Trophoblast cell (in vitro differentiated cells and primary cell): ENCODE data around the gene MYL11.

ENCODE experiments used
- DNase-seq, 2 donors: peaks; one replicate each; pipeline ENCODE4 v3.0.0-alpha.2; 2016
- H2AFZ ChIP-seq: 2 replicates; pipeline ENCODE4 v1.6.1; 2013; ENCODE audit warnings: low read length, moderate library complexity, mild to moderate bottlenecking; ENCODE audit not compliant: insufficient read depth, poor library complexity
- H2AK5ac ChIP-seq: 2 replicates; pipeline ENCODE4 v1.6.1; 2013; ENCODE audit warnings: mild to moderate bottlenecking, low read length
- H2BK120ac ChIP-seq: 2 replicates; pipeline ENCODE4 v1.6.1; 2013; ENCODE audit warnings: low read length, mild to moderate bottlenecking, moderate library complexity; ENCODE audit not compliant: insufficient read depth, poor library complexity
- H2BK12ac ChIP-seq: 2 replicates; pipeline ENCODE4 v1.6.1; 2013; ENCODE audit warnings: mild to moderate bottlenecking, low read length, moderate library complexity
- H2BK5ac ChIP-seq: 2 replicates; pipeline ENCODE4 v1.6.1; 2013; ENCODE audit warnings: low read length, low read depth, moderate library complexity, mild to moderate bottlenecking; ENCODE audit not compliant: poor library complexity
- H3K14ac ChIP-seq: 2 replicates; pipeline ENCODE4 v1.6.1; 2013; ENCODE audit warnings: mild to moderate bottlenecking, low read length
- H3K18ac ChIP-seq: 2 replicates; pipeline ENCODE4 v1.6.1; 2013; ENCODE audit warnings: mild to moderate bottlenecking, low read length
- H3K23ac ChIP-seq: 2 replicates; pipeline ENCODE4 v1.6.1; 2013; ENCODE audit warnings: low read length
- H3K27ac ChIP-seq: 2 replicates; pipeline ENCODE4 v1.5.1; 2013; ENCODE audit warnings: low read depth, mild to moderate bottlenecking, inconsistent platforms, low read length, moderate library complexity
- H3K27me3 ChIP-seq: 2 replicates; pipeline ENCODE4 v1.6.1; 2013; ENCODE audit warnings: inconsistent platforms, mild to moderate bottlenecking, low read length, moderate library complexity; ENCODE audit not compliant: insufficient read depth
- H3K36me3 ChIP-seq, 2 experiments: 1 replicate in 1 of 2; 2 replicates in 1 of 2; pipeline ENCODE4 v1.6.1; 2013; ENCODE audit warnings: low read length in 2 of 2, mild to moderate bottlenecking in 2 of 2, moderate library complexity in 1 of 2; ENCODE audit not compliant: insufficient read depth in 2 of 2, control insufficient read depth in 1 of 2
- H3K4ac ChIP-seq: 2 replicates; pipeline ENCODE4 v1.6.1; 2013; ENCODE audit warnings: low read depth, mild to moderate bottlenecking, low read length, moderate library complexity
- H3K4me1 ChIP-seq, 2 experiments: 1 replicate in 1 of 2; 2 replicates in 1 of 2; pipeline ENCODE4 v1.6.1; 2013; ENCODE audit warnings: low read length in 2 of 2, mild to moderate bottlenecking in 2 of 2, moderate library complexity in 1 of 2; ENCODE audit not compliant: insufficient read depth in 2 of 2, control insufficient read depth in 1 of 2
- H3K4me2 ChIP-seq: 2 replicates; pipeline ENCODE4 v1.6.1; 2013; ENCODE audit warnings: inconsistent platforms, mild to moderate bottlenecking, low read length, moderate library complexity
- H3K4me3 ChIP-seq: 2 replicates; pipeline ENCODE4 v1.5.1; 2013; ENCODE audit warnings: mild to moderate bottlenecking, low read depth, low read length, inconsistent platforms
- H3K79me1 ChIP-seq: one replicate; pipeline ENCODE4 v1.6.1; 2013; ENCODE audit warnings: low read length
- H3K79me2 ChIP-seq: 2 replicates; pipeline ENCODE4 v1.6.1; 2013; ENCODE audit warnings: low read length, mild to moderate bottlenecking; ENCODE audit not compliant: control insufficient read depth, insufficient read depth, poor library complexity
- H3K9ac ChIP-seq: 2 replicates; pipeline ENCODE4 v1.6.1; 2013; ENCODE audit warnings: mild to moderate bottlenecking, low read length
- H3K9me3 ChIP-seq: 2 replicates; pipeline ENCODE4 v1.6.1; 2013; ENCODE audit warnings: low read depth, mild to moderate bottlenecking, control low read depth, inconsistent platforms, low read length; ENCODE audit not compliant: insufficient read depth
- H4K12ac ChIP-seq: 2 replicates; pipeline ENCODE4 v1.6.1; 2013; ENCODE audit warnings: low read depth, mild to moderate bottlenecking, low read length, moderate library complexity
- H4K8ac ChIP-seq: 2 replicates; pipeline ENCODE4 v1.6.1; 2013; ENCODE audit warnings: low read depth, mild to moderate bottlenecking, low read length, moderate library complexity
- H4K91ac ChIP-seq: one replicate; pipeline ENCODE4 v1.6.1; 2013; ENCODE audit warnings: low read depth, mild to moderate bottlenecking, low read length, moderate library complexity
- WGBS: extraction: QIAGEN DNeasy Blood & Tissue Kit; methylation state at CpG from one replicate; pipeline ENCODE4 v1.1.7; 2013; ENCODE audit warnings: missing lambda C conversion rate; ENCODE audit not compliant: insufficient read length, insufficient coverage; ENCODE audit errors: extremely low coverage; 5-methylcytosine and 5-hydroxymethylcytosine counted together

MYL11 gene

DNA sequence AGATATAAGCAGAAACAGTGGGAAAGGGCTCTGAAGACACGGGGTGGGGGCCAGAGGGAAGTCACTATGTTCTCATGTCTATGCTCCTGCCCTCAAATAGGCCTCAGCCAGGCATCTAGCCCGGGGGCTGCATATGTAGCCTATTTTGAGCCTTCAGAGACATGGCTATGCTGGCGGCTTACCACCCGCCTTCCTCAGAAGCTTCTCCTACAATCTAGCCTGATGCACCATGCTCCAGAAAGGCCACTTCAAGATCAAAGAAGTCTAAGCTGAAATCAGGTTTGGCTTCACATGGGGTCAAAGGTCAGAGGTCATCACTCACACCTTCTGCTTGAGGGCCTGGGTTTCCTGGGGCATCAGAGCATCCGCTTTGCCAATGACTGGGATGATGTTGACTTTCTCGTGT, 6.2 kb downstream of the MYL11 start:
- no peaks in the 10 kb centered on the region for H3K27me3 ChIP-seq
- no peak overlapping the region for H4K8ac ChIP-seq
- H3K4me2 ChIP-seq = no peak overlapping the region
- no peak overlapping the region for H2BK120ac ChIP-seq
- H4K91ac ChIP-seq = no peak overlapping the region
- no peak overlapping the region for H3K4ac ChIP-seq
- H3K4me3 ChIP-seq = no peak overlapping the region
- no peaks in the 10 kb centered on the region for H3K9me3 ChIP-seq
- no peak for DNase-seq
- H3K14ac ChIP-seq = no peak overlapping the region
- no peak overlapping the region for H2BK12ac ChIP-seq
- H2BK5ac ChIP-seq = no peak overlapping the region
- H3K36me3 ChIP-seq = peaks cover 0 to 3% of the 10 kb centered on the region in 2 experiments
- H3K9ac ChIP-seq = no peak overlapping the region
- peaks cover 18% of the 10 kb centered on the region for H3K79me1 ChIP-seq
- H3K27ac ChIP-seq = no peak overlapping the region
- H3K23ac ChIP-seq = no peak overlapping the region
- no CpG with 5 or more reads among the region's 6 CpGs for WGBS
- H3K18ac ChIP-seq = no peak overlapping the region
- H3K79me2 ChIP-seq = peaks cover 12% of the 10 kb centered on the region
- peaks cover 24 to 27% of the 10 kb centered on the region in 2 experiments for H3K4me1 ChIP-seq
- no peak overlapping the region for H4K12ac ChIP-seq
- no peak overlapping the region for H2AFZ ChIP-seq
- H2AK5ac ChIP-seq = no peak overlapping the region

- Histone ChIP-seq H3K18ac (no peak overlapping the region), H2BK5ac (no peak overlapping the region), H4K91ac (no peak overlapping the region), H3K4ac (no peak overlapping the region), H3K9ac (peak overlapping the region; percentile 21), H3K23ac (no peak overlapping the region), H3K79me1 (peaks cover 18% of the 10 kb centered on the region), H3K36me3 (peaks cover 0 to 3% of the 10 kb centered on the region in 2 experiments), H4K12ac (no peak overlapping the region), H3K4me2 (no peak overlapping the region), H2AK5ac (no peak overlapping the region), H3K4me1 (peaks cover 24 to 25% of the 10 kb centered on the region in 2 experiments), H3K27me3 (no peaks in the 10 kb centered on the region), H3K9me3 (no peaks in the 10 kb centered on the region), H3K79me2 (peaks cover 12% of the 10 kb centered on the region), H2BK12ac (no peak overlapping the region), H3K14ac (no peak overlapping the region), H3K4me3 (peak overlapping the region; percentile 13), H4K8ac (peak overlapping the region; percentile 22), H2AFZ (no peak overlapping the region), H3K27ac (no peak overlapping the region), H2BK120ac (no peak overlapping the region)
- no CpG with 5 or more reads among the region's 13 CpGs for WGBS
- DNase-seq = no peak
Measured at GRCh38 chr16:30381291-30382041, 6.9 kb downstream of the MYL11 start.

DNA sequence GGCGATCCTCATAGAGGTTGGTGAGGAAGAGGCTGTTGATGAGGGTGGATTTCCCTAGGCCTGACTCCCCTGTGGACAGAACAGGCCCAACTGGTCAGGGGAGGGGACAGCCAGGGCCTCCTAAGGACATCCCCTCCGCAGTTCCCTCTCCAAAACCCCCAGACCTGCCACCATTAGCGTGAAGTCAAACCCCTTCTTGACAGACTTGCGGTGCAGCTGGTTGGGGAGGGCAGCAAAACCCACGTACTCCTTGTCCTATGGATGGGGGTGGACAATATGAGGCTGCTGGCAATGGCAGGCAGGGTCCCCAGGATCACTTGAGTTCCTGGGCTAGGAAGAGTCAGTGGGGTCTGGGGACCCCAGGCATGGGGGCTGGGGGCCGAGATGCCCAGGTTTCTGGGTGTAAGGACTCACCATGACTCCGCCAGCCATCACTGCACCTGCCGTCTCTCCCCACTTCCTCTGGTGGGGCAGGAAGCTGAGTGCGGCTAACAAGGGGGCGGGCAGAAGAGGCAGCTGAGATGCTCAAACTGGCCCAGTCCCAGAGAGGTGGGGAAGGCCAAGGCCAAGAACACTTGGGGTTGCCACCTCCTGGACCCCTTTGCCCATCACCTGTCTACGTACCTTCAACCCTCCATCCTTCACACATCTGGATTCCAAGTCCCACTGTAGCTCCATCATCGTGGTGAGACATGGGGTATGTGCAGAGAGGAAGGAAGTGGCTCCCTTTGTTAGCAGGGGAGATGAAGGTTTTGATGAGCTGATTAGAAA, 7.7 kb downstream of the MYL11 start, which contains the start of gene SEPTIN1:
Gene SEPTIN1 (minus strand): TSS at position 451 of the 771 bp plus-strand sequence. CDS start 19 bp downstream, at position 432.
- H2AK5ac ChIP-seq = no peak within 1 kb of the TSS
- H4K12ac ChIP-seq = no peak within 1 kb of the TSS
- peak within 1 kb of the TSS; percentile 13 for H3K4me3 ChIP-seq
- H3K23ac ChIP-seq = no peak within 1 kb of the TSS
- peak within 1 kb of the TSS; percentile 21 for H3K9ac ChIP-seq
- H4K8ac ChIP-seq = peak within 1 kb of the TSS; percentile 22
- no peak within 1 kb of the TSS for H3K4ac ChIP-seq
- H3K4me2 ChIP-seq = no peak within 1 kb of the TSS
- H2BK12ac ChIP-seq = no peak within 1 kb of the TSS
- no peak within 1 kb of the TSS for H3K27ac ChIP-seq
- DNase-seq = no peak
- H3K14ac ChIP-seq = no peak within 1 kb of the TSS
- no peak within 1 kb of the TSS for H2BK5ac ChIP-seq
- peaks cover 16% of the 10 kb centered on the region for H3K79me1 ChIP-seq
- WGBS = no CpG with 5 or more reads among the region's 12 CpGs
- H3K27me3 ChIP-seq = no peaks in the 10 kb centered on the region
- H3K9me3 ChIP-seq = no peaks in the 10 kb centered on the region
- no peak within 1 kb of the TSS for H2BK120ac ChIP-seq
- H3K4me1 ChIP-seq = peaks cover 21 to 22% of the 10 kb centered on the region in 2 experiments
- H3K18ac ChIP-seq = no peak within 1 kb of the TSS
- peaks cover 12% of the 10 kb centered on the region for H3K79me2 ChIP-seq
- peaks cover 0 to 3% of the 10 kb centered on the region in 2 experiments for H3K36me3 ChIP-seq
- H2AFZ ChIP-seq = no peak within 1 kb of the TSS
- H4K91ac ChIP-seq = no peak within 1 kb of the TSS

DNA sequence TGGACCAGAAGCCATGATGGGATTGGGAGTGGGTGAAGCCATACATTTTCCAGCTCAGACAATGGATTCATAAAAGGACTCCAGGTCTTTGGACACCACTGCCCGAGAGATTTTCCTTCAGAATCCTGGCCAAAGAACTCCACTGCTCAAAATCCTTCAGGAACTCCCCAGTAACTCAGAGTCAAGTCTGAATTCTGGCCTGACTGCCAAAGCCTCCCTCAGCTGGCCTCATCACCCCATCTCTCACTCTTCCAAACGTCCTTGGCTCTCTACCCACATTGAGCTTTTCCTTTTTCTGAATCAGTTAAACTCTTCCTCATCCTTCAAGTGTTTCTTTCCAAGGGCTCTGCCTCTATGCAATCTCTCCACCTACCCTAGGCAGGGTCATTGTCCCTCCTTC, 8.9 kb downstream of the MYL11 start:
- Histone ChIP-seq H3K18ac (no peak overlapping the region), H3K9me3 (no peaks in the 10 kb centered on the region), H3K79me1 (peaks cover 7% of the 10 kb centered on the region), H2BK12ac (no peak overlapping the region), H3K4me2 (no peak overlapping the region), H3K4me1 (peaks cover 17 to 18% of the 10 kb centered on the region in 2 experiments), H3K4me3 (no peak overlapping the region), H2AFZ (no peak overlapping the region), H3K36me3 (peaks cover 0 to 3% of the 10 kb centered on the region in 2 experiments), H3K79me2 (peaks cover 4% of the 10 kb centered on the region), H3K23ac (no peak overlapping the region), H2AK5ac (no peak overlapping the region), H4K91ac (no peak overlapping the region), H3K9ac (no peak overlapping the region), H3K27ac (no peak overlapping the region), H4K12ac (no peak overlapping the region), H3K27me3 (no peaks in the 10 kb centered on the region), H3K14ac (no peak overlapping the region), H2BK5ac (no peak overlapping the region), H3K4ac (no peak overlapping the region), H4K8ac (no peak overlapping the region), H2BK120ac (no peak overlapping the region)
- no peak for DNase-seq
- no CpG with 5 or more reads among the region's 2 CpGs for WGBS
